Midbrain (tissue), 1 donor: ENCODE results near the gene MAP3K3.

Source experiments
- DNase-seq: peaks from one replicate; lab custom pipeline; 2025; lab: John Stamatoyannopoulos, UW

Gene MAP3K3

GRCh38 chr17:63622574-63623390, 565 bp downstream of the MAP3K3 start:
- peak; percentile 44 for DNase-seq

DNA sequence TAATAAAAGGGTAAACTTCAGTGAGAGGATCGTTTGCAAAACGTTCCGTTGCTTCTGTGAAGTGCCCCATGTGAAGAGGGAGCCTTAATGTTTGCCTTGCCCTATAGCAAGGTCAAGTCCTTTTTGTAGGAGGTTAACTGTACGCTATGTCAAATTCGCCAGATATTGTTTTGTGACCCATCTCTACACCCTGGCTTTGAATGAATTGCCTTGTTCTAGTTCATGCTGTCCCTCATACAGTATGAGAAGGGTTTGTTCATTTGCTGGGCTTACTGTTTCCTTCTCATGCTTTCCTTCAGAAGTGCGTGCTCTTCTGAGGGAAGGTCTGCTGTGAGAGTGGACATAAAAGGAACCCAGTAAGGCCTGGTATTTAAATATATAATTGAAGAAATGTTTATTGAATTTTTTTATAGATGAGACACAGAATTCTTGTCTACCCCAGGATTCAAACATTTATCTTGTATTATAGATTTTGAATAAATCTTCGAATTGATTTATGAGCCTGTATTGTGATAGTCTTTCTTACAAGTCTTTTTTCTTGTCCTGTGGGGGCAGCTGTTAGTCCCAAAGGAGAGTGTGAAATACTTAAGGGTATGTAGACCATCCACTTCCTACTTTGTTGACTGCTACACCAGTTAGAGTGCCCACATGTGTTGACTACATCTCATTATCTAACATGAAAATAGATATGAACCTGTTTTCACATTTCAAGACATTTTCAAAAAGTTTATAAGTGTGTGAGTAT, 1.7 kb downstream of the MAP3K3 start:
- no peak for DNase-seq

GRCh38 chr17:63624531-63624880, 2.3 kb downstream of the MAP3K3 start:
- DNase-seq: no peak

DNA sequence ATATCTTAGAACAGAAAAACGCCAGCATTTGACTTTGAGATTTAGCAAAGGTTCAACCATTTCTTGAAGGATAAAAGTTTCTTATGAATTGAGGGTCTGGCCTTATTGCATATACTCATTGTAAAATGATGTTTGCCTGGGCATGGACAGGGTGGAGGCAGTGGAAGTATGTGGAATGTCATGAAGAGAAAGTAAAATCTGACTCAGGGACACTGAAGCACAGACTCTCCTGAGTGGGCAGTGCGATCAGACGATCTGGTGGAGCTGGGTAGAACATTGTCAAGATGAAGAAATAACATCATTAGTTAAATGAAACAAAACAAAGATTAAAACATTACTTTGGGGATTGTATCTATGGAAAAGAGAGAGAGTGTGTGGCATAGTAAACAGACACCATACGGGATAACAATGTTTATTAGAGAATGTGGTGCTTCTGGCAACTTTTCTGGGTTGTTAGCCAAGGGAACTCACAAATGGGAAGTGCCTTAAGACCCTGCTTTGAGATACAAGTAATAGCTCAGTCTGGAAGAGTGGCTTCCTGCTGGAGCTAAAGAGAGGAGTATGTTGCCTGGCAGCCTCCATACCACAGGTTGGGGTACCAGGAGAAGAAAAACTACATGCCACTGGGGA, 4.4 kb downstream of the MAP3K3 start:
- no peak for DNase-seq

- no peak for DNase-seq
Measured at GRCh38 chr17:63629627-63630026, 7.4 kb downstream of the MAP3K3 start.

DNA sequence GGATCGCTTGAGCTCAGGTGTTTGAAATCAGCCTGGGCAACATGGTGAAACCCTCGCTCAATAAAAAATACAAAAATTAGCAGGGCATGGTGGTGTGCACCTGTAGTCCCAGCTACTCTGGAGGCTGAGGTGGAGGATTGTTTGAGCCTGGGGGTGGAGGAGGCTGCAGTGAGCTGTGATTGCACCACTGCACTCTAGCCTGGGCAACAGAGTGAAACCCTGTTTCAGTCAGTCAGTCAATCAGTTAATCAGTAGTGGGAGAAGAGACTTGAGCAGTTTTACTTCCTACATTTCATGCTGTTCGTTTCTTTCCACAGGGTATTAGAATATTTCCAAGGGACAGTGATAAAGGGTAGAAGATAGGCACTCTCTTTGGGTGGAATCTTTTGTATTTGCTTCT, 8.8 kb downstream of the MAP3K3 start:
- DNase-seq: no peak

- DNase-seq: no peak
Measured at GRCh38 chr17:63631626-63632025, 9.4 kb downstream of the MAP3K3 start.

DNA sequence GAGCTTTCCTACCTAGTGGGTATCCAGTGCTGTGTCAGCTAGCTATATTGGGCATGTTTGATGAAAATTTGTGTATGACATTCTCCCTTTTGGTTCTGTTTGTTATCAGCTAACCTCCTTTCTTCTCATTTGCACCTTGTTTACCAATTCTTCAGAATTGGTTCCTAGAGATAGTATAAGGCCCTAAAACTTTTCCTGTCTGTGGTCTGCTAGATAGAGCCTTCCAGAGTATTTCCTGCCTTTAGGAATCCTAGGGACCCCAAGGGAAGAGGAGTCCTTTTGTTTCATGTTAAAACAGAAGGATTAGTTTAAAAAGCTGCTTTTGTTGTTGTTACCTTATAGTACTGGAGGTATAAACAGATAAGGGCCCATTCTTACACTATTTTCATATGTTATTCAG, 11.5 kb downstream of the MAP3K3 start:
- DNase-seq: no peak

DNA sequence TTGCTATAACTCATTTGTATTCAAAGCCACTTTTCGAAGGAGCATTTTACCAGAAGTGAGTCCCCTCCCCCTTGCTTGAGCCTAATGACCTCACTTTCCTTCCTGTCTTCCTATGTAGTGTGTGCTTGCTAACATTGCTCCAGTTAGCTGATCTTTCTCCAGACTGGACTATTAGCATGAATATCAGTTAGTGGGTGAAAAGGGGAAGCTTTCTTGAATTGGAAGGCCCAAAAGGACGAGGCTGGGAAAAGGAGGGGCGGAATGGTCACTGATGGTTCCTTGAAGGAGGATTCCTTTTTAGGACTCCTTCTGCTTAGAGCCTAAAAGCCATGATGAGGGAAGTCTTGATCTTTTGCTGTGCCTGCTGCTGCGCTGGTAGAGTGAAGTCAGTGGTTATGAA, 11.9 kb downstream of the MAP3K3 start:
- DNase-seq: no peak

DNA sequence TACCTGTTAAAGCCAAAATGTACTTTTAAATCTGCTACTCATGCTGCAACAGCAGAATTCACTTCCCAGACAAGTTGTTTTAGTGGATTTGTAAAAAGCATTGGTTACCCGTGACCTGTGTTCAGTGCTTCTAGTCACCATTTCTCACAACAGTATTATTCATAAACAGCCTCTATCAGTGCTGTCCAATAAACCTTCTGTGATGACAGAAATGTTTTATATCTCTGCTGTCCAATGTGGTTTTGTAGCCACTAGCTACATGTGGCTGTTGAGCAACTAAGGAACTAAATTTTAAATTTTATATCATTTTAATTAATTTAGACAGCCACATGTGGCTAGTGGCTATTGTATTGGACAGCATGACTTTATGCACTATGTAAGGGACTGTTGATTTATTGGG, 12.6 kb downstream of the MAP3K3 start:
- DNase-seq: no peak

- DNase-seq: no peak
Measured at GRCh38 chr17:63635290-63635689, 13.1 kb downstream of the MAP3K3 start.

DNA sequence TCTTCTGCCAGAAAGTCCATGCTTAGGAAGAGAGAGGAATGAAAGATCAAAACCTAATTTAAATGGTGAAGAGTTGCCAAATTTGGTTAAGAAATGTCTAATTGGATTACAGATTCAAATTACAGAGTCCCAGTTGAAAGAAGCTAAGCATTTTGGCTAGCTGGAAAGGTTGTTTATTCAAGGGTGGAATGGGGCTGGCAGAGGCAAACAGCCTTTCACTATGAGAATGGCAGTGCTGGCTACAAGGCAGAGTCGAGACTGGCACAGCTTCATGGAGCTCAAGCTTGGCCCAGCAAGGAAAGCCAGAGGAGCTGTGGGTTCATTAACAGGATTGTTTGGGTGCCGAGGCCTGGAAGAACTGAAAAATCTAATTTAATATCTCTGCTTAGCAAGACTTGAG, 13.6 kb downstream of the MAP3K3 start:
- DNase-seq: peak; percentile 60

- DNase-seq: no peak
Measured at GRCh38 chr17:63639125-63639524, 16.9 kb downstream of the MAP3K3 start.

GRCh38 chr17:63640038-63640437, 17.8 kb downstream of the MAP3K3 start:
- DNase-seq: no peak

GRCh38 chr17:63641692-63642448, 19.7 kb downstream of the MAP3K3 start:
- peak; percentile 33 for DNase-seq

GRCh38 chr17:63644846-63645245, 22.6 kb downstream of the MAP3K3 start:
- no peak for DNase-seq

DNA sequence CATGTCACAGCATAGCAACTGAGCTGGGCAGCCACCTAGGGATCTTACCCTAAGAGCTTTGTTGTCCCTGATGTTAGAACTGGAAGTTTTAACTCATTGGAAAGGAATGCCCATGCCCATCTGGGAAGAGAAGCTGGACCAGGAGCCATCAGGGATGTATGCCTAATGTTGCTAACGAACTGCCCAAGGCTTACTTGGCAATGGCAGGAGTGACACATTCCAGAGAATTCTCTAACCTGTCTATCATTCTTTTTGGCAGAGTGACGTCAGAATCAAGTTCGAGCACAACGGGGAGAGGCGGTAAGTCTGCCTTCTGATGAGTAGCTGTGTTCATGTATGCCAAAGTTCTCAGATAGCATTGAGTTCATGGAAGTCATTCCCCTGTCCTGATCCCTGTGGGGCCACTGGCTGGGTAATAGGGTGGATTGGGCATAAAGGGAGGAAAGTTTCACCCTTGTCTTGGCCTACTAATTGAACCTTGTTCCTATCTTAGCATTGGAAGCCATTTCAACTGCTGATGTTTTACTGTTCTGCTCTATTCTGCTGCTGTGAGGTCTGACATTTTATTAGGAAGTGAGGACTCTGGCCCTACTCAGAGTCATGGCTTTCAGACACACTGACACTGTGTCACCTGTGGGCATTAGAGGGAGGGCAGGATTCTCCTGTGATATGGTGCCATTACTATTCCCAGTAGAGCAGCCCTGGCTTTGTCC, 23.7 kb downstream of the MAP3K3 start:
- DNase-seq: no peak

- DNase-seq: peak; percentile 26
Measured at GRCh38 chr17:63646488-63646806, 24.2 kb downstream of the MAP3K3 start.

GRCh38 chr17:63647065-63647725, 25.0 kb downstream of the MAP3K3 start:
- no peak for DNase-seq

DNA sequence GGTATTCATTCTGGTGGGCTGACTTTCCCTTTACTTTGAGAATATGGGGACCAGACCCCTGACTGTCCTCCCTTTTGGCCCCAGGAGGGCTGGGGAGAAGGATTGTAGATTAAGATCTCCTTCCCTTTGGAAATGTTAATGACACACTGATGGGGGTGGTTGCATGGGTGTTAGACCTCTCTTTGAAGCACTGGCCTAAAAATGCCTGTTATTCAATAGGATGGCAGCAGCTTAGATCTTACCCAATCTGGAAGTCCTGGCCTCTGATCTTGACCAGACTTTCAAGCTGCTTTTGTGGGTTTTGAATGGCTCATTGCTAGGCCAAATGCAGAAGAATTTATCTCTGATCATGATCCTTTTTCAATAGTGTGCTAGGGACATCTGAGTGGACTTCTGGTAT, 25.7 kb downstream of the MAP3K3 start:
- DNase-seq: no peak

DNA sequence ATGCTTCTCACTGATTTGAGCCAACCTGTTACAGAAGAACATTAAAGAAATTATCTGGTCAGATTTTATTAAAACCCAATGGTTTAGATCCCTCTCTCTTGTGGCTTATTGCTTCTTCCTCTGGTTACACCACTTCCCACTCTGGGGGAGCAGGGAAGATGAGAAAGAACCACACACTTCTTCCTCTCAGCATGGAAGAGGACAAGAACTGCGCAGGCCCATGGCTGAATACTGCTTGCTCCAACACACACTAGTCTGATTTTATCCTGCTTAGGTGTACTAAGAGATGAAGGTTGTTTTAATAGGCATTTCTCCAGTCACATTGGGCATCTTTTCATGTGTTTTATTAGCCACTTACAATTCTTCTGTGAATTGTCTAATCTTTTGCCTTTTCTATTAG, 27.6 kb downstream of the MAP3K3 start:
- peak; percentile 9 for DNase-seq
